ENCODE results near the gene CEMIP. TPM values are rescaled to one million over a fixed set of nuclear protein-coding genes. Genes with fewer than 3 reads are reported as not detected.

Gene CEMIP
- polyA plus RNA-seq, 3 donors = not detected

DNA sequence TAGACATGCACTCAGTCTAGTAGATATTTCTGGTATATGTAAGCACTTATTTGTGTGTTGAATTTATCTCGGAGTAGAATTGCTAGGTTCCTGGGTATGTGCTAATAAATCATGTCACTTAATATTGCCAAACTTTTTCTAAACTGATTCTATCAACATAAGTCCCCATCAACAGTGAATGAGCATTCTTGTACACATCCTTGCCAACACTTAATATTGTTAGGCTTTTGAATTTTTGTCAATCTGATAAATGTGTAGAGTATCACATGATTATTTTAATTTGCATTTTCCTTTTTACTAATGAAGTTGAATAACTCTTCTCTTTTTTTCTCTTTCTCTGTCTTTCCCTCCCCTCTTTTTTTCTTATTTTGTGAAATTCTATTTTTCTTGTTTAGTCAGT, 33.3 kb upstream of the CEMIP start:
- WGBS (ENCODE audit: insufficient coverage) = no CpG with 5 or more reads among the region's 1 CpG
- TF ChIP-seq, protein P1, sequence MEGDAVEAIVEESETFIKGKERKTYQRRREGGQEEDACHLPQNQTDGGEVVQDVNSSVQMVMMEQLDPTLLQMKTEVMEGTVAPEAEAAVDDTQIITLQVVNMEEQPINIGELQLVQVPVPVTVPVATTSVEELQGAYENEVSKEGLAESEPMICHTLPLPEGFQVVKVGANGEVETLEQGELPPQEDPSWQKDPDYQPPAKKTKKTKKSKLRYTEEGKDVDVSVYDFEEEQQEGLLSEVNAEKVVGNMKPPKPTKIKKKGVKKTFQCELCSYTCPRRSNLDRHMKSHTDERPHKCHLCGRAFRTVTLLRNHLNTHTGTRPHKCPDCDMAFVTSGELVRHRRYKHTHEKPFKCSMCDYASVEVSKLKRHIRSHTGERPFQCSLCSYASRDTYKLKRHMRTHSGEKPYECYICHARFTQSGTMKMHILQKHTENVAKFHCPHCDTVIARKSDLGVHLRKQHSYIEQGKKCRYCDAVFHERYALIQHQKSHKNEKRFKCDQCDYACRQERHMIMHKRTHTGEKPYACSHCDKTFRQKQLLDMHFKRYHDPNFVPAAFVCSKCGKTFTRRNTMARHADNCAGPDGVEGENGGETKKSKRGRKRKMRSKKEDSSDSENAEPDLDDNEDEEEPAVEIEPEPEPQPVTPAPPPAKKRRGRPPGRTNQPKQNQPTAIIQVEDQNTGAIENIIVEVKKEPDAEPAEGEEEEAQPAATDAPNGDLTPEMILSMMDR (IDR thresholded peaks at IDR 0.05) = no peak
- H3K36me3 Mint-ChIP-seq = peaks cover 4% of the 10 kb centered on the region in 2 donors
- Histone ChIP-seq H2AFZ (ENCODE audit: insufficient read depth, low read depth, low read length, poor library complexity, severe bottlenecking) (no peak overlapping the region), H3K4me3 (replicated peaks in 1 of 3; ENCODE audit: low read depth in 2 of 3, low read length in 3 of 3) (no peak overlapping the region), H3K36me3 (replicated peaks in 1 of 2; ENCODE audit: control insufficient read depth in 1 of 2, insufficient read depth in 2 of 2, low read length in 2 of 2) (no peaks in the 10 kb centered on the region), H3K4me1 (ENCODE audit: control insufficient read depth in 1 of 2, insufficient read depth in 2 of 2, low read length in 2 of 2) (peaks cover 11% of the 10 kb centered on the region in 2 donors), H3K9ac (ENCODE audit: insufficient read depth, low read length, poor library complexity, severe bottlenecking) (no peak overlapping the region), H3K27ac (ENCODE audit: low read depth in 1 of 2, low read length in 2 of 2) (no peak overlapping the region), H3K4me2 (replicated peaks; ENCODE audit: extremely low read depth, low read length, poor library complexity, severe bottlenecking) (no peak overlapping the region), H3K79me2 (ENCODE audit: insufficient read depth, low read length) (no peaks in the 10 kb centered on the region), H3K9me3 (replicated peaks in 1 of 2; ENCODE audit: control insufficient read depth in 1 of 2, insufficient read depth in 1 of 2, low read length in 2 of 2) (no peaks in the 10 kb centered on the region), H3K27me3 (ENCODE audit: control insufficient read depth in 2 of 2, insufficient read depth in 2 of 2, low read length in 2 of 2) (no peaks in the 10 kb centered on the region), H4K20me1 (ENCODE audit: insufficient read depth, low read length) (no peaks in the 10 kb centered on the region)
- H3K4me3 Mint-ChIP-seq = no peak overlapping the region
- H3K27me3 Mint-ChIP-seq (ENCODE audit: low read depth in 3 of 3) = peaks cover 0 to 2% (median 1%) of the 10 kb centered on the region in 3 donors
- intact Hi-C loops (cut with micrococcal nuclease) = no loop called here
- H3K9me3 Mint-ChIP-seq = peaks cover 0 to 5% (median 2%) of the 10 kb centered on the region in 7 donors
- DNase-seq = no peak
- peaks cover 30% of the 10 kb centered on the region for H3K4me1 Mint-ChIP-seq
- H3K27ac Mint-ChIP-seq = peak overlapping the region in 1 of 7 donors; percentile 16

DNA sequence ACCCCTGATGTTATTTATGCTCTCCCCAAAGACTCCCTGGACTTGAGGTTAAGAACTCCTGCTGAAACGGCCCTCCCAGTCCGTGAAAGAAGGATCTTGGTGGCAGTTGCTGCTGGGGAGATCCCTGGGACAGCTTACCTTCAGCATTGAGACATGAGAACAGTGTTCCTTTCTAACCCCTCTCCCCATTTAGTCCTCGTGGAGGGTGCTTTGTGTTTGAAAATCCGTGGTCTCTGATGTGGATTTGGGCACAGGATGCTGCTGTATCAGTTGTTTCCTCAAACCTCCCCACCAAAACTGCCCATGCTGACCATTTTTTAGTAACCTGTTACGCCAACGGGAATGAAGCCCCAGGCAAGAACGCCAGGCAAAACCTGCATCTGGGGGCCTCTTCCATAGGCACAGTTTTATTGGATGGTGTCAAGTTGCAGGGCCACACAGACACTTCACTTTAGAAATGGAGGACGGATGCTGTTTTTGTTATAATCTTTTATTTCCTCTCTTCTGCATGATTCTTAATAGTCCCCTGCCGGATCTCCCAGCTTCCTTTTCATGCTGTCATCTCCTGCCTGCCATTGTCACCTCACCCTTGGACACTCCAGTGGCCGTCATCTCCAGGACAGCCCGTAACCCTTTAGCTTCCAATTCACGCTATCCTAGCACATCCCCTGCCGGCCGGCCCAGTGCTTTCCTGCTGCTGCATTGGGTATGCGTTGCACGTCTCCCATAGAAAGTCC, 31.7 kb upstream of the CEMIP start:
- WGBS (ENCODE audit: insufficient coverage) = 92% methylated on average over 8 of the region's 16 CpGs
- H3K27me3 ChIP-seq (ENCODE audit: control insufficient read depth in 2 of 2, insufficient read depth in 2 of 2, low read length in 2 of 2) = no peaks in the 10 kb centered on the region

More for the DNA sequence above, 31.7 kb upstream of the CEMIP start:
- Histone ChIP-seq H3K4me3 (replicated peaks in 1 of 3; ENCODE audit: low read depth in 2 of 3, low read length in 3 of 3) (no peak overlapping the region), H3K9me3 (replicated peaks in 1 of 2; ENCODE audit: control insufficient read depth in 1 of 2, insufficient read depth in 1 of 2, low read length in 2 of 2) (no peaks in the 10 kb centered on the region), H3K27ac (ENCODE audit: low read depth in 1 of 2, low read length in 2 of 2) (no peak overlapping the region), H4K20me1 (ENCODE audit: insufficient read depth, low read length) (no peaks in the 10 kb centered on the region), H3K4me1 (ENCODE audit: control insufficient read depth in 1 of 2, insufficient read depth in 2 of 2, low read length in 2 of 2) (no peaks in the 10 kb centered on the region), H3K4me2 (replicated peaks; ENCODE audit: extremely low read depth, low read length, poor library complexity, severe bottlenecking) (no peak overlapping the region), H3K79me2 (ENCODE audit: insufficient read depth, low read length) (no peaks in the 10 kb centered on the region), H3K36me3 (replicated peaks in 1 of 2; ENCODE audit: control insufficient read depth in 1 of 2, insufficient read depth in 2 of 2, low read length in 2 of 2) (no peaks in the 10 kb centered on the region), H2AFZ (ENCODE audit: insufficient read depth, low read depth, low read length, poor library complexity, severe bottlenecking) (no peak overlapping the region), H3K9ac (ENCODE audit: insufficient read depth, low read length, poor library complexity, severe bottlenecking) (no peak overlapping the region)
- Mint-ChIP-seq H3K4me1 (peaks cover 14% of the 10 kb centered on the region), H3K9me3 (peaks cover 0 to 5% (median 2%) of the 10 kb centered on the region in 7 donors), H3K27me3 (ENCODE audit: low read depth in 3 of 3) (peaks cover 0 to 2% (median 1%) of the 10 kb centered on the region in 3 donors), H3K4me3 (no peak overlapping the region), H3K27ac (no peak overlapping the region), H3K36me3 (peaks cover 4 to 7% of the 10 kb centered on the region in 2 donors)
- TF ChIP-seq, protein P1 (IDR thresholded peaks at IDR 0.05) = no peak
- no peak for DNase-seq
- intact Hi-C loops (cut with micrococcal nuclease) = no loop called here
